Stimulated activated CD8-positive, alpha-beta memory T cell treated with anti-CD3 and anti-CD28 coated beads, Interleukin-4, amount 100 ng/mL, for 24 hours (primary cell): ENCODE data around the gene PRR7.
"Not testable (repeated sequence)": the region's sequence is repeated elsewhere in the genome, so short reads cannot be mapped to it uniquely, and the experiment has no call there.

Experiments used
- DNase-seq: peaks from one replicate; pipeline ENCODE4 v3.0.0-alpha.2; 2020; ENCODE audit warnings: low read depth

PRR7 gene

DNA sequence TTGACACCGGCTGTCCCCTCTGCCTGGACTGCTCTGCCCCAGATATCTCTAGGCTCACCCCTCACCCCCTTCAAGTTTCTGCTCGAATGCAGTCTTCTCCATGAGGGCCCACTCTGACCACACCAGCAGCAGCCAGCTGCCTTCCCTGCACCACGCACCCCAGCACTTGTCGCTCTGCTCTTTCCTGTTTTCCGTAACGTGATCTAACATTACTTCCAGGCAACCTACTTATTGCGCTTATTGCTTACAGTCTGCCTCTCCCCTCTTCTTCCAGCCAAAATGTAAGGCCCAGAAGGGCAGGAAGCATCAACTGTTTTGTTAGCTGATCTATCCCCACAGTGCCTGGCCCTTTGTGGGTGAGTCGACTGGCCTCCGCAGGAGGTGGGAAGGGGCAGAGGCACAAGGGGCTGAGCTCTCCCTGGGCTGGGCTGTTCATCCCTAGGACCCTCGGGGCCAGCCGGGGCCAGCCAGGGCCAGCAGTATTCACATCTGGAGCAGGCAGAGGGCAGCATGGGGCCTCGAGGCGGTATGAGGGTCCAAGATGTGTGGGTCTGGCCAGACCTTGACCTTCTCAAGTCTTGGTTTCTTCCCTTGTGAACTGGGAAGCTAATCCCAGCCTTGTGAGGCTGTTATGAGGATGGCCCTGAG, 38.4 kb downstream of the PRR7 start:
- DNase-seq, result no peak

DNA sequence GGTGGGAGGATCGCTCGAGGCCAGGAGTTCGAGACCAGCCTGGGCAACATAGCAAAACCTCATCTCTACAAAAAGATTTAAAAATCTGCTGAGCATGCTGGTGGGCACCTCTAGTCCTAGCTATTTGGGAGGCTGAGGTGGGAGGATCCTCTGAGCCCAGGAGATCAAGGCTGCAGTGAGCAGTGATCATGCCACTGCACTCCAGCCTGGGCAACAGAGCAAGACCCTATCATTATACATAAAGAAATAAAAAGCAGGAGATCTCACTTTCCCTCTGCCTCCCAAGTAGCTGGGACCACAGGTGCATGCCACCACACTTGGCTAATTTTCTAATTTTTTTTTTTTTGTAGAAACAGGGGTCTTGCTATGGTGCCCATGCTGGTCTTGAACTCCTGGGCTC, 39.1 kb downstream of the PRR7 start:
- not testable (repeated sequence) for DNase-seq

DNA sequence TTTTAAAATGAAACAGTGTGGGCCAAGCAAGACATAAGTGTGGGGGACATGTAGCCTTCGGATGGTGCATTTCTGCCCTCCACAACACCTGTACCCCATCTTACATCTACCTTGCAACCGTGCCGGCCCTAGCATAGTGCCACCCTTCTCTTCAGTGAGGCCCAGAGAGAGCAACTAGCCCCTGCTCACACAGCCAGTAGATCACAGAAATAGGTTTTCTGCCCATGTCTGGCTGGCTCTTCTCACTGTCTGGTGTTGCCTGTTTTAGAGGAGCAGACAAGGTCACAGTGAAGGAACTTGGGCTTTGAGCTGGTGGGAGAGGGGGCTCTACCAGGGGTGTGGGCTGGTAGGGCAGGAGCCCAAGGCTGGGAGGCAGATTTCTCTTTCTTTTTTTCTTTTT, 39.6 kb downstream of the PRR7 start:
- no peak for DNase-seq

DNA sequence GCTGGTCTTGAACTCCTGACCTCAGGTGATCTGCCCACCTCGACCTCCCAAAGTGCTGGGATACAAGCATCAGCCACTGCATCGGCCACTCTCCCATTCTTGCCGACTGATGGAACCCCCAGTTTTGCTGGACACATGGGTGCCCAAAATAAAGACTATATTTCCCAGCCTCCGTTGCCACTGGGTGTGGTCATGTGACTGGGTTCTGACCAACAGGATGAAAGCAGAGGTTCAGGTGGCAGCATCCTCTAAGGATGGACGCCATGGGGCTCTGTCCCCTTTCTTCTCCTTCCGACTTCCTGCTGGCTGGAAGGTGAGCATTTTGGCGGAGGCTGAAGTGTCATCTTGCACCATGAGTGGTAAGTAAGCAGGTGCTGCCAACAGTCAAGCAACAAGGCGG, 40.5 kb downstream of the PRR7 start:
- no peak for DNase-seq

DNA sequence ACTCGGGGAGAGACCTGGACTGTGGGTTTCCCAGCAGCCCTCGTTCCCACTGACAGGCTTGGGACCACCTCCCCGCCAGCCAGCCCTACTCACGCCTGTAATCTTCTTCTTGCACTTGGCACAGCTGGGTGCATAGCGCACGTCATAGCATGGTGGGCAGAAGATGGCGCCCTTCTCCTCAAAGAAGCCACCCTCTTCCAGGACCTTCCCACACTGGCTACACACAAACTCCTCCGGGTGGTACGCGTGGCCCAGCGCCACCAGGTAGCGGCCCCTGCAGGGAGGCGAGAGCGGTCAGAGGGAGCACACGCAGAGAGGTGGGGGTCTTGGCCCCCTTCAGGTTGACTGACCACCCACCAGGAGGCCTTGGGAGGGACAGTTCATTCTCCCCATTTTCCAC, 41.4 kb downstream of the PRR7 start:
- no peak for DNase-seq

DNA sequence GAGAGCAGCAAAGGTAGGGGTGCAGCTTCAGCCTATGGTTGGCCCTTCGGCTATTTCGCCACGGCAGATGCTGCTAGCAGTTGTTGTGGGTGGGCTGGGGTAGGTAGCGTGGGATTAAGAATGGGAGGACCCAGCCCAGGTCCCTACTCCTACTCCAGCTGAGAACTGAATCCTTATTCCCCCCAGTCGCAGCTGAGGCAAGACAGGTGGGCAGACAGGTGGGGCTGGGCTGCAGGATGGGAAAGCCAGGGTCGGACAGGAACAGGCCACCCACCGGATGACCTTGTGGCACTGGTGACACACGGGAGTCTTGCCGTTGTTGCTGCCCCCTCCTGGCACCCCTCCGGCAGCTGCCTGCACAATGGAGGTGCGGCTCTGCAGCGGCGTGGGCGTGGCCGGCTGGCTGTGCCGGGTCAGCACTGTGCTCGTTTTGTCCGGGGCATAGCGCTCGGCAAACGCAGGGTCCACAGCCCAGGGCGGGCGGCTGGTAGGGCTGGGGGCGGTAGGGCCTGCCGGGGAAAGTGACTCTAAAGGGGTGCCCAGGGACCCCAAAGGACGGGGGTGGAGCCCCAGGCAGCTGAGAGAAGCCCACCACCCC, 42.6 kb downstream of the PRR7 start:
- no peak for DNase-seq

DNA sequence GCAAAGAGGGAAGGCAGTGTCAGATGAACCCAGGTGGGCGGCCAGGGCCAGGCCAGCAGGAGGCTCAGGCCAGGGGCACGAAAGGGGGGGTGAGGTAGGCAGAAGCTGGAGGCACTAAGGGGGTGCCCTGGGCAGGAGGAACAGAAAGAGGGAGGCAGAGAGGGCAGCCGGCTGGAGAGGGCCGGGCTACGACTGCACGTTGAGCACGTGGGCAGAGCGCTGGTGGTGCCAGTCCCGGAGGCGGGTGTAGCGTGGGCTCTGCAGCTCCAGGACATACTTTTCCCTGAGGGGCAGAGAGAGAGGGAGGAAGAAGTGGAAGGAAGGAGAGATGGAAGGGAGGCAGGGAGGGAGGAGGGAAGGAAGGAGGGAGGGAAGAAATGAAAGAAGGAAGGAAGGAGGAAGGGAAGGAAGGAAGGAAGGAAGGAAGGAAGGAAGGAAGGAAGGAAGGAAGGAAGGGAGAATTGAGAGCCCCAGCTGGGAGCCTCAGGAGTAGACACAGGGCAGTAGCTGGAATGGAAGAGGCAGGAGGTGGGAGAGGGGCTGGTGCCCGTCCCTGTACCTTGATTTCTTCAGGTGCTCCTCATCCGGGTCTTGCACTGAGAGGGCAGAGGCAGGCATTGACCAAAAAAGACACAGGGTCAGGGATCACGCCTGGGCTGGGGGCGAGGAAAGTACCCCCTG, 43.8 kb downstream of the PRR7 start:
- DNase-seq, result no peak

DNA sequence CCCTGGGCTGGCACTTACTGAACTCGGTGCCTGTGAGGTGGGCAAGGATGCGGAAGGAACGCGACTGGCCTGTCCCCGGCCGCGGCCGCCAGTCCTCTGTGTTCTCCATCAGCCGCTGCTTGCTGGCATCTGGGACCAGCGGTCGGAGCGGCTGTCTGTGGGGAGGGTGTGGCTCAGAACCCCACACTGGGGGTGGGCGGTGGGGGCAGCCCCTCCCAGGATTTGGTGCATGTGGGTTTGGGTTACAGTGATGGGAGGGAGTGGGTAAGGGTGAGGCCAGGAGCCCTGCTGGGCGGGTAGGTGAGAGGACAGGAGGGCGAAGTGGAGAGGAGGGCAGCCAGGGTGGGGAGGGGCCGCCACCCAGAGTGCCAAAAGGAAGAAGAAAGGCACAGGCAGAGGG, 44.4 kb downstream of the PRR7 start:
- no peak for DNase-seq

DNA sequence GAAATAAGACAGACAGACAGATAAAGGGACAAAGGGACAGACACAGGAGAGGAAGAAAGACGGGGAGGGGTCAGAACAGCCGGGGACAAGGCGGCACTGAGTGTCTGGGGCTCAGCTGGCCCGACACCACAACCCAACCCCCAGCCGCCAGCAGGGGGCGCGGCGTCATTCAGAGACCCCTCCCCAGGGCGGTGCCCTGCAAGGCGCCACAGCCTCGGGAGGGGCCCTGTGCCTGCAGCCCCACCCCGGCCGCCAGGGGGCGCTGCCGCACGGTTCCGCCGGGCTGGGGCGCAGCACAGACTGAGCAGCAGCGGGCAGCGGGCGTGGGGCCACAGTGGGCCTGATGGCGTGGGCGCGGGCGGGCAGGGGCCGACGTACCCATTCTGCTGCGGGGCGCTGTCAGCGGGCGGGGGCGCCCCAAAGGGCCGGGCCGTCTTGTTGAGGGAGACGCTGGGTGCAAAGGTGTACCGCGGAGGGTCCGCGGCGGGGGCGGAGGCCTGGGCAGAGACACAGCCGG, 44.9 kb downstream of the PRR7 start:
- DNase-seq, result no peak

DNA sequence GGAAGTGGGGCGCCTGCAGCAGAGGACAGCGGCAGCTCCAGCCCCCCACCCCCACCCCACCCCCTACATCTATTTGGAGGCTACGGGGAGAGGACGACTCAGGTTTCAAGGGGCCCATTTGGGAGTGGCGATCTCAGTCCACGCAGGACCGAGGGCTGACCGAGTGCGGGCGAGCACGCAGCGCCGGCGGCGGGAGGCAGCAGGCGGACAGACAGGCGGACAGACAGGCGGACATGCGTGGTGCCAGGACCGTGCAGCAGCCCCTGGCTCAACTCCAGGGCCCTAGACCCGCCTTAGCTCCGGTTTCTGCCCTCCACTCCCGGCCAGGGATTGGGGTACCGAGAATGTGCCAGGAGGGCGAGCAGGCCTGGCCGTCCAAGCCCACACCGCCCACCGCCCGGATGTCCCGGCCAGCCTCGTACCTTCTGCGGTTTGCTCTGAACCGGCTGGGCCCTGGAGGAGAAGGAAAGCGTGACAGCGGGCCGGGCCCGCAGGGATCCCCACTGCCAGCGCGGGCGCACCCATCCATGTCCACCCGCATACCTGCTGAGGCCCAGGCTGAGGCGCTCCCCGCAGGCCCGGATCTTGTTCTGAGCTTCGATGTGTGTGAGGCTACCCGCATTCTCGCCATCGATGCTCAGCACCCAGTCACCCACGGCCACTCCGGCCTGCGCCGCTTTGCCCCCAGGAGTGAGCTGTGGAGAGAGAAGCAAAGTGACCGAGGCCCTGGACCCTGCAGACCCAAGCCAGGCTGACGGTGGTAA, 45.6 kb downstream of the PRR7 start:
- DNase-seq, result no peak

DNA sequence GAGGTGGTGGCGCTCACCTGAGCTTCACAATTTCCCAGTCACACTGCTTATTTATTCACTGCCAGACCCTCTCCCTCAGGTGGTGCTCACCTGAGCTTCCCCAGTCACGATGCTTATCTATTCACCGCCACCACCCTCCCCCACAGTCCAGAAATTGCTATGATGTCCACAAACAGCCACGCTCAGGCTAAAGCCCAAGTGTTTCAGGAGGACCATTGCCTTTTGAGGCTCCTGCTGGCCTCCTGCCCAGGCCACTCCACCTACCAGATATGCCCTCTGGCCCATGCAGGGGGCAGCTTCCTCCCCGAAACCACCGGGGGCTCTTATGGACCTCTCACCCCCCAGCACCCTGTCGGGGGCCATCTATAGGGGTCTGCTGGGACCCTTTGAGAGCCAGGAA, 46.2 kb downstream of the PRR7 start:
- DNase-seq, result no peak

DNA sequence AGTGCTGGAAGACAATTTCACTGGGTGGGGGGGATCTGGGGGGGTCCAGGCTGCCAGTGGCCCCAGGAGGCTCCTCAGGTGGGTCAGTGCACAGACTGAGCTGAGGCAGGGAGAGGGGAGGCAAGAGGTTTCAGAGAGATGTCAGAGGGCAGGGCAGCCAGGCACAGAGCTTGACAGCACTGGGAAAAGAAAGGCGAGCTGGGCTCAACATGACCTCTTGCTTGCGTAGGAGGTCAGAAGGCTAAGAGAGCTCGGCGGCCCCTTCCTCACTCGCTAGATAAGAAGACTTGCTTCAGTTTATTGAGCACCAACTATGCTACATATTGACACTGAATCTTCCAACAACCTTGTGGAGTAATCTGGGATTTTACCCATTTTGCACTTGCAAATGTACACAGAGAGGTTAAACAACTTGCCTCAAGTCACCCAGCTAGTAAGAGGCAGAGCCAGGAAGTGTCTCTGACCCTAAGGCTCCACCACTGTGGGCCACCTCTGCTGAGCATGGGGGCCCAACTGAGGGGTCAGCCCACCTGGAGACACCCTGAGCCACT, 47.3 kb downstream of the PRR7 start:
- no peak for DNase-seq

DNA sequence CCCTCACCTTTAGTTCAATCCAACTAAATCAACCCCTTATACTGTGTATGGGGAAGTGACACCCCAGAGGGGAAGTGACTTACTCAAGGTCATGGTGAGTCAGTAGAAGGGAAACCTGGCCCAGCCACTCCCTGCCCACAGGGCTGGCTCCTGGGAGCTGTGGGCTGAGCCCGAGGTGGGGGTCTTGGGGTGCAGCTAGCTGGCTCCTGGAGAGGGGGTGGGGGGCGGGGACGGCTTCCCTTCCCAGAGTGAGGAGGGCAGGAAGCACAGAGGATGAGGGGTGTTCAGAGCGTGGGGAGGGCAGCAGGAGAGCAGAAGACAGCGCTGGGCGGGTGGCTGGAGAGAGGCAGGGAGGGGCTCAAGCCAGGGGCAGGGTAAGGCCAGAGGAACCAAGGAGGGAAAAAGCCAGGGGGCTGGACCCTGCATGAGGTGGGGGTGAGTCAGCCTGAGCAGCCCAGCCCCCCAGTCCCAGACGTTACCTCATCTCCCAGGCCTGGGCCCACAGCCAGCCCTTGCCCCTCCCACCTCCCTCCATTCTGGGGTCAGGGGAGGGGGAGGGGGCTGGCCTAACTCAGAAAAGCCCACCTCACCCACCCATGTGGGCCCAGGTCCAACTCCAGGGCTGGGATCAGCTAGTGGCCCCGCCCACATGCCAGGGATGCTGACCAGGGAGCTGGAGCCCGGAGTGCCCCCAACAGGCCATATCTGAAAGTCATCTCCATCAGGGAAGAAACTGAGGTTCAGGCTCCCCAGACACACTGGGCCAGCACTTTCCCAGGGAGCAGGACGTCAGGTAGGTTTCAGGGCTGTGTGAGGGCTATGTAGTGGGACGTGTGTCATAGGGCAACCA, 48.0 kb downstream of the PRR7 start:
- DNase-seq, result no peak

DNA sequence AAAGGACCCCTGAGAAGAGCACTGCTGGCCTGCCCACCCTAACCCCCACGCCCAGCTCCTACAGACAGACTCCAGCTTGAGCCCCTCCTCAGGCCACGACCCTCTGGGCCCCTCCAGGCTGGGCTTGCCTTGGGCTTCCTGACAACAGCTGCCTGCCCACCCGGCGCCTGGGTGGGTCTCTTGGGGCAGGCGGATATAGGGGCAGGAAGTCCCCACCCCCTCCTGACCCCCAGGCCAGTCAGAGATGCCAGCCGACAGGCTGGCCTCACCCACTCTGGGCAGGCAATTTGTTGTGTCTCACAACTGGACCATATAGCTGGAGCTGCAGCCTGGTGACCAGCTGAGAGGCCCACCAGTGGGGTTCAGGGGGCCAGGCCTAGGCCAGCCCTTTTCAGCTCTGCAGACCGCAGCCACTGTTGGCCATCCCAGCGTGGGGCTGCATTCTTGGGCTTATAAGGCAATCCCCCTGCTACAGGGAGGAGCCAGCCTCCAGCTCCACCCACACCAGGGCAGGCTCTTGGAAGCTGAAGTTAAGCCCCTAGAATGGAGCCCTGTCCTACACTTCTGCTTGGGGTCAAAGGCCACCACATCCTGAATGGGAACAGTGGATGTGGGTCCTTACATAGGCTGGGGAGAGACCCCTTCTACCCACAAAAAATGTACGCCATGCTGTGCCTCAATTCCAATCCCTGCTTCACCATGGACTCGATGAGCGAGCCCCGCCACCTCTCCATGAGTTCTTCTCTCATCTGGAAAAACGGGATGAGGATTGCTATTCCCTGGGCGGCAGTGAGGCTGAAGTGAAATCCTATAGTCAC, 48.8 kb downstream of the PRR7 start:
- DNase-seq, result no peak

DNA sequence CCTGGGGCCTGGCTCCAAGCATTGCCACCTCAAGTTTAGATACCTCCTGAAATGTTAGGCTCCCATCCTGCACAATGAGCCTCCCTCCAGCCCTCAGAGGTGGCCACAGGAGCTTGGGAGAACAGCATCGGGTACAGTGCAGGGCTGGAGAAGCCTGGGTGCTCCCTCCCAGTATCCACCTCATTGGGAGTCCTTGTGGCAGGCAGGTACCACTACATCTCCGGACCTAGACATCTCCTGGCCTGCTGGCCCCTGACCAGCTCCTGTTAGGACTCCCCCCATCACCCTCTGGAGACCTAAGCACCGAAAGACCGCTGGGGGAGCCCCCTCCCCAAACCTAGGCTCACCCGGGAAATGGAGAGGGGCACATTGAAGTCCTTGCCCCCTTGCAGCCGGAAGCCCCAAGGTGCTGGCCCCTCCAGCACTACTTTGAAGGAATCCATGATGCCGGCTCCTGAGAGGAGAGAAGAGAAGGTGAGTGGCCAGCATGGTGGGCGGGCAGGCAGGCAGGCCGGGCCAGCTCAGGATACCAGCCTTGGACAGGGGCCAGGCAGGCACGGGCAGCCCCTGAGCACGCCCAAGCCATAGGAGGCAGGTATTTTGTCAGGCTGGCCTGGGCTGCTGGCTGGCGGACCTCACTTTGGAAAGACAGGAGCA, 49.6 kb downstream of the PRR7 start:
- DNase-seq, result no peak

DNA sequence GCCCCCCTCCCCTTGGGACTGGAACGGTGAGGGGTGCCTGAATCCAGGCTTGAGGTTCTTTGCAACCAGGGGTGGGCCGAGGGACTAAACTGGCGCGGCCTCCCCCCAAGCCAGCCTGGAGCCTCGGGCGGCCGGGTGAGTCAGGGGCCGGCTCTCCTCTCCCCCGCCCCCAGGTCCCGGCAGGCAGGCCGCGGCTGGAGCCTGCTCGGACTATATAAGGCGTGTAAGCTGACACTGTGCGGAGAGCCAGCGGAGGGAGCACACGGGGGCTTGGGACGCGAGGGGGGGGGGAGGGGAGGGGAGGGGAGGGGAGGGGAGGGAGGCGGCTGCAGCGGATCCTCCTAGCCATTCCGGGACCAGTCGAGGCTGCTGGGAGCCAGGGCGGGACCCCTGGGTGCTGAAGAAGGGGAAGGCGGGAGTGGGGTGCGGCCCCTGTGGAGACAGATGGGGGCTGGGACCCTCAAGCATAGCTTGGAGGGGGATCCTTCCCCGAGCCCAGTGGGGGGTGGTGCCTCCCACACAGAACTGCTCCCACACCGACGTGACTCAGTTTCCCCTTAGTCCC, 50.2 kb downstream of the PRR7 start:
- DNase-seq, result no peak

DNA sequence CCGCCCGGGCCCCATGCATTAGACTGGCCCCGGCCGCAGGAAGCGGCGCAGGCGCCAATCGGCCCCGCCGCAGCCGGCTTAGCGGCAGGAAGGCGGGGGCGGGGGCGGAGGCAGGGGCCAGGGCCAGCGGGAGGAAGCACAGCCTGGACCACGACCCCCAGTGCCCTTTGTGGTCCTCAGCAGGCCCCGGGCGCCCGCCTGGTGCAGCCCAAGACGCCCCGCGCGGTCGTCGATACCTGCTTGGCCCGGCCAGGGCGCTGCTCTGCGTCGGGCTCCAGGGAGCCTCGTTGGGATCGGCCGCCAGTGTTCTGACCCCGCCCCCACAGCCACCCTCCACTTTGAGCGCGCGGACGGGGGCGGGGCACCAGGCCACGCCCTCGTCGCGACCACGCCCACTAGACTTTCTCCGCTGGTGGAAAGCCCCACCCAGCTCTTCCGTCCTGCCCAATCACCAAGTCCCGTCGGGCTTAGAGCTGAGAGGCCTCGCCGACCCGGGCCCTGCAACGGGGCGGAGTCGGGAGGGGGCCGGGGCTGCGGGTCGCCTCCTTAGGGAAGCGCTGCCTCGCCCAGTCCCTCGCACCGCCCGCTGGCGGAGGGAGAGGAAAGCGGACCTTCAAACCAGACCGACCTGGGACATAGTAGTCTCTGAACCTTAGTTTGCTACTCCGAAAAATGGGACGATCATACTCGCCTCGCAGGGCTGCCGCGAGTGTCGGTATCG, 50.8 kb downstream of the PRR7 start, which contains the start of gene PDLIM7:
PDLIM7 (minus strand) TSS at position 313 of the 721 bp plus-strand sequence. CDS start 1,092 bp downstream, outside the sequence.
- DNase-seq, result peak; percentile 90

DNA sequence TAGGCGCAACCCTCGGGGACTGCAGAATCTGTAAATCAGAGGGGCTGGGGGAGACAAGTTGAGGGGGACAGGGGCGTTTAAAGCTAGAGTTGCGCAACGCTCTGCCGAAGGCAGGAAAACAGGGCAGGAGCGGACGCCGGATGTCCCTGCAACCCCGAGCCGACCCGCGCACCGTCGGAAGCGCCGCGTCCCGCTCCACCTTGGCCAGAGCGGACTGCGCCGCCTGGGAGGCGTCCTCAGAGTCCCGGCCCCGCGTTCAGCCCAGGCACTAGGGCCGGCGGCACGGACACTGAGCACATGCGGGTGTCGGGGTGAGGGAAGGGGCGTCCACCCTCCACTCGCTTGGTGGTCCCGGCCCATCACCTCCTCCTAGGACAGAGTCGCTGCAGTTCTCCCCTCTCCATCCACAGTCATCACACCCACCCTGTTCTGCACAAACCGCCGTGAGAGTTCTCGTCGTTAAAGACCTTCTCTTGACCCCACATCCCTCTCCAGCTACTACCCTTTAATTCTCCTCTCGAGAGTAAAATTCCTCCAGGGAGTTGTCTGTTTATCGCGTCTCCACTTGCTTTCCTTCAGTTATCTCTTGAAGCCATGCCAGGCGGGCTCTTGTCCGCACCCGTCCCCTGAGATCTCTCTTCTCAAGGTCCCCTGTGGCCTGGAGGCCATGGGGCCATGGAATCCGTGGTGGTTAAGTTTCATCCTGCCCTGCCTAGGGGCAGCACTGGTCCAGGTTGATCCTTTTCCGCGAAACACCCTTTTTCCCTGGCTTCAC, 51.6 kb downstream of the PRR7 start:
- DNase-seq, result no peak
